Activated gamma-delta T cell (primary cell): ENCODE measurements around the gene TJP1.
"Not testable (repeated sequence)": the region's sequence is repeated elsewhere in the genome, so short reads cannot be mapped to it uniquely, and the experiment has no call there.

ENCODE experiments used
- DNase-seq: peaks from one replicate; lab custom pipeline; 2025; lab: John Stamatoyannopoulos, UW

TJP1 gene

DNA sequence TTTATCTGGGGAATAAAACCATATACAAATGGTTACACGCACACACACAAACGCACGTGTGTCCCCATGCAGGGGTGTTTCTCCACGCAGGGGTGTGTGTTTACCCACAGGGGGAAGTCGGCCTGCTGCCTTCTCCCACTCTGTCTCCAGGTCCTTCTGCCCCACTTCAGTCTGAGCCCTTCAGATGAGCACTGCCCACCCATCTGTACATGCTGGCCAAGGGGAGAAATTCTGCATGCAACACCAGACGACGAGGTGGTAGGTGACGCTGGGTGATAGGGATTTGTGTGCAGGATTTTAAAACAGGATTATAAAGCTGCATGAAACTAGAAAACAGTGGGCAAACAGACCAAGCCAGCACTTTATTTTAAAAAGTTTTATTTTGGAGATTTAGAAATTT lies 122.5 kb downstream of the TJP1 start:
- no peak for DNase-seq

- DNase-seq, result no peak
Measured at GRCh38 chr15:29698030-29698701, 124.1 kb downstream of the TJP1 start.

GRCh38 chr15:29696950-29697738 lies 125.1 kb downstream of the TJP1 start:
- no peak for DNase-seq

- not testable (repeated sequence) for DNase-seq
Measured at GRCh38 chr15:29696506-29696905, 125.8 kb downstream of the TJP1 start.

DNA sequence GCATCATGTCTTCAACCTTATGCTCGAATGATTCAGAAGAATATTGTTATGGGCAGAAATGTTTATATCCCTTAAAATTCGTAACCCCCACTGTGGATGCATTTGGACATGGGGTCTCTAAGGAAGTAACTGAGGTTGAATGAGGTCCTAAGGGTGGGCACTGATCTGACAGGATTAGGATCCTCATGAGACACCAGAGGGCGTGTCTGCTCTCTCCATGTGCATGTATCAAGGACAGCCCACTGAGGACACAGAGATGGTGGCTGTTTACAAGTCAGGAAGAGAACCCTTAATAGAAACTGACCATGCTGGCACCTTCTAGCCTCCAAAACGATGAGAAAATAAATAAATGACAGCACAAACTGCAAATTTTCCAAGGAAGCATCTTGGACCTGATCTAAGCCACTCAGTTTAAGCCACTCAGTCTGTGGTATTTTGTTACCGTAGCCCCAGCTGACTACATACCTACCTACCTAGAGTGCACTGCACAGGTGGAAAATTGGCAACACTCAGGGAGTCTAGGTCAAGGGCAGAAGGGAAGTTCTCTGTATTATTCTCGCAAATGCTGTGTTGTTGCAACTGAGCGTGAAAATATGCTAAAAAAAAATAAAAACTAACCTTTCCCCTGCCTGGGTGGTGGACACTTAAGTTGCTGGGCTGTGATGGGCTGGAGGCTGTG lies 126.6 kb downstream of the TJP1 start:
- no peak for DNase-seq

GRCh38 chr15:29693225-29693624 lies 129.0 kb downstream of the TJP1 start:
- no peak for DNase-seq

DNA sequence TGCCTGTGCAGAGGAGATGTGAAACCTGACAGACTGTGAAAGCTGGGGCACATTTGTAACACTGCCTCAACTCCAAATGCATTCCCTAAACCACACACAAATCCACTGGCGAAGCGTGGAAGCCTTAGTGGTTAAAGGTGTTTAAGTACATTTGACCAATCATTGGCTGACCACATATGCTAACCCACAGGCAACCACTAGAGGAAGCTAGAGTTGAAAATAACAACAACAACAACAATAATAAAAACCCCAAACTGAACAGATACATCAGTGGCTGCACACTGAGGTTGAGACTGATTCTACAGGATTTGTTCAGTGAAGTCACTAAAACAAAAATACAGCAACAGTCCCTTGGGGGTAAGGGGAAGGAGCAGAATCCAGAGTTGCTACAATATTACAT lies 129.7 kb downstream of the TJP1 start:
- DNase-seq, result no peak

DNA sequence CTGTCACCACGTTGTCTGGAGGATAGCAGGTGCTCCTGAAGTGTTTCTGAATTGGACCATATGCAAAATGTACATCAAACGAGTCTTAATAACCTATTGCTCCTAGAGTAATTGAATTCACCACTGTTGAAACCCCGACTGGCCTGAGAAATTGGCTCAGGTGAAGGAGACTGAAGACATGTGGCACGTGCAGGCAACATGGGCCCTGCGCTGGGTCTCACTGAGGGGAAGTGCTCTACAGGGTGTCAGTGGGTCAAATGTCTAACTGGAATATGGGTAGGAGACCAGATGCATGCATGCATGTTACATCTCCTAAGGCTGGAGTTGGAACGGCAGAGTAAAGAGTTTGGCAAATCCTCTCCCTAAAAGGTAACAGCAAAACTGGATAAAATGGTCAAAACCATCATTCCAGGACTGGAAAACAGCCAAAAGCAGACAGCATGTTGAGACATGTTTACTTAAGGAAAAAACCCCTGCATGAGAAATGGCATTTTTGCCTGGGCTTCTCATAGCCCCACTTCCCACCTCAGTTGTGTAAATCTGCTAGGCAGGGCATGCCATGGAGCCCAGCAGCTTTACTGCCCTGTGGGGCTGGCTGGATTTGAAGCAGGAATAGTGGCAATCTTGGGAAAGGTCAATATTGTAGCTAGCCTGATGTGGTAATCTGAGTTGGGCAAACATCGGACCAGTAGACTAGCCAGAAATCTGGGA lies 131.3 kb downstream of the TJP1 start:
- DNase-seq, result no peak

DNA sequence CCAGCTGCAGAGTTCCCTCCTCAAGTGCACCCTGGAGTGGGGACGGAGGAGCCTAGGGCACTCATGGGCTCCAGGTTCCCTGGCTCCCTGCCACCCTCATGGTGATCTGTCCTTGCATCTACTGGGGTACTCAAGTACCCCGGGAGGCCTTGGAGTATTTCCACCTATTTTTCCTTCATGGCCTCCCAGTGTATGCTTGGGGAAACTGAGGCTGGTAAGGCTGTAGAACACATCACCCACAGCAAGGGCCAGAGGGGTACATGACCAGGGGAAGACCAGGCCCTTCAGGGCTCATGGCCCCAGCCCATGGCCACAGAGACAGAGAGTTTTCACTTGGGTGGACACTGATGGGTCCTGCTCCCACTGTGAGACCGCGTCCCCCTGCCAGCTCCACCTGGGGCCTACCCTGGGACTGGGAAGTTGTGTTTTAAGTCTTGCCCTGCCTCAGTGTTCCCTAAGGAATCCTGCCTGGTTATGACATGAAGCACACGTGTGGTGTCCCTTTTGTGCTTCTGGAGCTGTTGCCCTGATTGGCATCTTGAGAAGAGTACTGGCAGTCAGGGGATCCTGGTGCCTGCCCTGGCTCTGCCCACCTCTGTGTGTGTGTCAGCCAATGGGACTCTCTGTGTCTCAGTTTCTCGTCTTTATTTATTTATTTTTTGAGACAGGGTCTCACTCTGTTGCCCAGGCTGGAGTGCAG lies 132.8 kb downstream of the TJP1 start:
- no peak for DNase-seq

- no peak for DNase-seq
Measured at GRCh38 chr15:29688506-29689286, 133.6 kb downstream of the TJP1 start.

DNA sequence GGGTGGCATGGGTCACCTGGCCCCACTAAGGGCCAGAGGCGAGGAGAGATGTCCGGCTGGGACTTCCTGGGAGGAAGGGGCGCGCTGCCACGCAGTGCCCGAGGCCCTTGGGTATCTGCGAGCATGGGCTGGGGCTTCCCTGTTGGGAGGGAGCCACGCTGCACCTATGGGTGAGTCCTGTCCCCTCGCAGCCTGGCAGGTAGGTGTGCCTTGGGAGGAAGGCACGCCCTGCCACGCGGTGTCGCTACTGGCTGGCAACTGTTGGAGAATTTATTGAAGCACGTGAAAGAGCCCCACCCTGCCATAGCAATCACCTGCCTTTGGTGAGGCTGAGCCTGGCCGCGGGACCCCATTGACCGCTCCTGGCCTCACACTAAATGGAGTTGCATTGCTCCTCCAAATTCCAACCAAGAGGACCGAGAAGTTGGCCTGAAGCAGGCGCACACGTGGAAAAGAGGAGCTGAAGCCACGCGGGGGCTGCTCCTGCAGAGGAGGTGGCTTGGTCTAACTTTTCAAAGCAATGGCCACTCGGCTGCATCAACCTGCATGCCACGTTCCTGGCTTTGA lies 134.2 kb downstream of the TJP1 start:
- no peak for DNase-seq

GRCh38 chr15:29687204-29687815 lies 135.0 kb downstream of the TJP1 start:
- DNase-seq, result no peak

GRCh38 chr15:29686445-29687203 lies 135.6 kb downstream of the TJP1 start:
- DNase-seq, result no peak

GRCh38 chr15:29686079-29686425 lies 136.2 kb downstream of the TJP1 start:
- DNase-seq, result no peak

- DNase-seq, result no peak
Measured at GRCh38 chr15:29685156-29686078, 136.9 kb downstream of the TJP1 start.

- DNase-seq, result no peak
Measured at GRCh38 chr15:29682781-29683180, 139.5 kb downstream of the TJP1 start.

GRCh38 chr15:29682361-29682760 lies 139.9 kb downstream of the TJP1 start:
- DNase-seq, result no peak

- no peak for DNase-seq
Measured at GRCh38 chr15:29681946-29682345, 140.3 kb downstream of the TJP1 start.
